Measurements from ENCODE around the gene ERGIC1. TPM values are rescaled to one million over a fixed set of nuclear protein-coding genes. Genes with fewer than 3 reads are reported as not detected.

The ERGIC1 gene
- total and polyA plus RNA-seq, 2 of the 13 experiments (the other 11 are each of a cell fraction or from before 2014, with no cell fraction given): 78.5 to 184 TPM

DNA sequence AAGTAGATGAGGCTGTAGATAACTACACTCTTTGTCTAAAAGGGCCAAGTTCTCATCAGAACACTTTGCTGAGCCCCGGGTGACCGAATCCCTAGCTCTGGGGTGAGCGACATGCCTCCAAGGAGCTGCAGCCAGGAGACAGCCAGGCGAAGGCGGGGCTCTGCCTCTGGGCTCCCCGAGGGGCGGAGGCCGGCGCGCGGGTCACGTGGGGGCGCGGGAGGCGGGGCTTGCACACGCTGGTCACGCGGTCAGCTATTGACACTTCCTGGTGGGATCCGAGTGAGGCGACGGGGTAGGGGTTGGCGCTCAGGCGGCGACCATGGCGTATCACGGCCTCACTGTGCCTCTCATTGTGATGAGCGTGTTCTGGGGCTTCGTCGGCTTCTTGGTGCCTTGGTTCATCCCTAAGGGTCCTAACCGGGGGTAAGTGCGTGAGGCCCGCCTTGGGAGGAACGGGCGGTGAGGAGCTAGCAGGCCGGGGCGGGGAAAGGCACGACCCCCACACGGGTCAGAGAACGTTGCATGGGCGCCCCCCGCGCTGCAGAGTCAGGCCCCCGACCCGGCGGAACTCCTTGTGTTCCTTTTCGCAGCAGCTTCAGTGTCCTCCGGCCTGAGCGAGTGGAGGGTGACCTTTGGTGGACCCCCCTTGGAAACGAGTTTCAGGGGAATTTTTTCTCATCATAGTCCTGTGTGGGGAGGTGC is 149.6 kb downstream of the ERGIC1 start, which contains the start of gene ATP6V0E1 (continued):
- TF ChIP-seq FOSL2 (CRISPR knock-in tag; IDR thresholded peaks at IDR 0.05) (no peak), ZBTB1 (CRISPR knock-in tag; IDR thresholded peaks at IDR 0.05; ENCODE audit: borderline replicate concordance) (no peak), HNRNPUL1 (IDR thresholded peaks at IDR 0.05; ENCODE audit: low read depth, low read length) (no peak), RARG (CRISPR knock-in tag; IDR thresholded peaks at IDR 0.05; ENCODE audit: low read depth) (no peak), NFKBIZ (CRISPR knock-in tag; IDR thresholded peaks at IDR 0.05) (no peak), SCMH1 (CRISPR knock-in tag; IDR thresholded peaks at IDR 0.05; ENCODE audit: borderline replicate concordance) (no peak), U2AF2 (IDR thresholded peaks at IDR 0.05; ENCODE audit: low read depth, low read length) (no peak), CENPX (CRISPR knock-in tag; IDR thresholded peaks at IDR 0.05) (no peak), ZC3H4 (CRISPR knock-in tag; IDR thresholded peaks at IDR 0.05; ENCODE audit: borderline replicate concordance) (no peak), ZNF674 (CRISPR knock-in tag; IDR thresholded peaks at IDR 0.05; ENCODE audit: low read depth) (no peak), ZNF367 (CRISPR knock-in tag; IDR thresholded peaks at IDR 0.05; ENCODE audit: borderline replicate concordance) (peak; percentile 66; the same call in 1 of the 2 replicates), KLF11 (CRISPR knock-in tag; IDR thresholded peaks at IDR 0.05) (no peak), TRIM24 (CRISPR knock-in tag; IDR thresholded peaks at IDR 0.05) (no peak), ZBTB46 (CRISPR knock-in tag; IDR thresholded peaks at IDR 0.05; ENCODE audit: borderline replicate concordance) (no peak), ZBTB25 (CRISPR knock-in tag; IDR thresholded peaks at IDR 0.05) (no peak), MEIS1 (CRISPR knock-in tag; IDR thresholded peaks at IDR 0.05; ENCODE audit: borderline replicate concordance) (no peak; the same call in 1 of the 2 replicates), ZNF451 (CRISPR knock-in tag; IDR thresholded peaks at IDR 0.05) (no peak), HMGXB4 (CRISPR knock-in tag; IDR thresholded peaks at IDR 0.05; ENCODE audit: borderline replicate concordance in 1 of 2, low read depth in 1 of 2) (peak; percentile 69 to 73; a peak in 3 of 4 replicates), ZMYM2 (CRISPR knock-in tag; IDR thresholded peaks at IDR 0.05) (no peak; the same call in 1 of the 2 replicates), ZNF563 (CRISPR knock-in tag; IDR thresholded peaks at IDR 0.05) (peak; percentile 49; the same call in 1 of the 2 replicates), SNAPC2 (CRISPR knock-in tag; IDR thresholded peaks at IDR 0.05) (no peak)
- TF ChIP-seq, protein P1, sequence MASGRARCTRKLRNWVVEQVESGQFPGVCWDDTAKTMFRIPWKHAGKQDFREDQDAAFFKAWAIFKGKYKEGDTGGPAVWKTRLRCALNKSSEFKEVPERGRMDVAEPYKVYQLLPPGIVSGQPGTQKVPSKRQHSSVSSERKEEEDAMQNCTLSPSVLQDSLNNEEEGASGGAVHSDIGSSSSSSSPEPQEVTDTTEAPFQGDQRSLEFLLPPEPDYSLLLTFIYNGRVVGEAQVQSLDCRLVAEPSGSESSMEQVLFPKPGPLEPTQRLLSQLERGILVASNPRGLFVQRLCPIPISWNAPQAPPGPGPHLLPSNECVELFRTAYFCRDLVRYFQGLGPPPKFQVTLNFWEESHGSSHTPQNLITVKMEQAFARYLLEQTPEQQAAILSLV (CRISPR knock-in tag; IDR thresholded peaks at IDR 0.05; ENCODE audit: borderline replicate concordance): no peak; the same call in 1 of the 2 replicates
- TF ChIP-seq, protein P2, sequence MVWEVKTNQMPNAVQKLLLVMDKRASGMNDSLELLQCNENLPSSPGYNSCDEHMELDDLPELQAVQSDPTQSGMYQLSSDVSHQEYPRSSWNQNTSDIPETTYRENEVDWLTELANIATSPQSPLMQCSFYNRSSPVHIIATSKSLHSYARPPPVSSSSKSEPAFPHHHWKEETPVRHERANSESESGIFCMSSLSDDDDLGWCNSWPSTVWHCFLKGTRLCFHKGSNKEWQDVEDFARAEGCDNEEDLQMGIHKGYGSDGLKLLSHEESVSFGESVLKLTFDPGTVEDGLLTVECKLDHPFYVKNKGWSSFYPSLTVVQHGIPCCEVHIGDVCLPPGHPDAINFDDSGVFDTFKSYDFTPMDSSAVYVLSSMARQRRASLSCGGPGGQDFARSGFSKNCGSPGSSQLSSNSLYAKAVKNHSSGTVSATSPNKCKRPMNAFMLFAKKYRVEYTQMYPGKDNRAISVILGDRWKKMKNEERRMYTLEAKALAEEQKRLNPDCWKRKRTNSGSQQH (CRISPR knock-in tag; IDR thresholded peaks at IDR 0.05; ENCODE audit: low read depth): peak; percentile 71
